HG03095 (cell line): ENCODE measurements around the gene DCST2.

Experiments used
- ATAC-seq: cut with Tn5 transposase; IDR thresholded peaks from one replicate; pipeline ENCODE4 v1.9.1; 2021; ENCODE audit warnings: moderate library complexity; ENCODE audit not compliant: unreplicated experiment

The DCST2 gene

DNA sequence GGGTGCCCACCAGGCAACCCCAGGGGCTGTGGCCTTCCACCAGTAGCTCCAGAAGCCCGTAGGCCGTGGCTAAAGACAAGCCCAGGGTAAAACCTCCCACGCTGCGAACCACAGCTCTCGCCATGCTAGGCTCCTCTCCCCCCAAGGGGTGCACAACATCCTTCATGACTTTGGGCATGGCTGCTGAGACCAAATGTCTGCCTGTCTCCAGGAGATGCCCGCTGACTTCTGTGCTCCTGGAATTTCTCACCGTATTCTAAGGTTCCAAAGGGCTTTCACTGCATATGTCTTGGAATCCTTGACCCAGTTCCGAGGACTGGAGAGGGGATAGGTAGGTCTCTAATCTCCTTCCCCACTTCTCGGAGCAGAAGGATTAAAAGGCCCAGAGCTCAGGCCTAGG is at the start of gene DCST2, which contains the start of gene DCST1:
Gene DCST2, minus strand, starts transcription at position 258 of the 400 bp plus-strand sequence. Its CDS starts 80 bp downstream, at position 178.
Gene DCST1, plus strand, starts transcription at position 301 of the 400 bp plus-strand sequence. CDS start 213 bp downstream, outside the sequence.
- ATAC-seq: no peak

- no peak for ATAC-seq
These were observed 49.5 kb upstream of the DCST2 start for GRCh38 chr1:155083052-155083541.

DNA sequence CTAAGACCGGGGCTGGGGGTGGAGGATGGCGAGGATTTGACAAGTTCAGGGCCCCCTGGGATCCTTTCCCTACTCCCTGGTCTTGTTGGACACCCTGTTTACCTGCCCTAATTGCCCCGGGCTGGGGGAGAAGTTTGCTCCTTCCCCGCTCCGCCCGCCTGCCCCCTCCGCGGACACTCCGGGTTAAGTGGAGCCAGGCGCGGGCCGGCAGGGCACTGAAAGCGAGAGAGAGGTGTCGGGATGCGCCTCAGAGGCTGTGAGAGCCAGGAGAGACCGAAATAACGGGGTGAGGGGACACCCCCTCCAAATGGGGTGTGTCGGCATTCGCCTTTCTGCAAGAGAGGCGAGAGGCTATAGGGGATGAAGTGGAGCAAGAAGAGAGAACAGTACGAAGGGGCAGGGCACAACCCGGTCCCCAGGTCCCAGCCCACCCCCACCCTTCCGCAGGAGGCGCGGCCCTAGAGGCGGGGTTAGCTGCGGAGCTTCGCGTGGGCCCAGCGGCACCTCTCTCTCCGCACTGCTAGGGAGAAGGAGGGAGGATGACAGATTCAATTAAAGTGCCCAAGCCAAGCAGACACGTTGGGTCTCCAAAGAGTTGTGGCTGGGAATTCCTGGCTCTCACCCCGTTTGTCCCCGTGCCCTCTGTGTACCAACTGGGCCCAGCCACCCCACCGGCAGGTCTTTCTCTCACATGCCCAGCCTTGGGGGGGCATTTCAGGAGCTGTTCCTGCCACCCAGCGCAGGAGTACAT is 48.9 kb upstream of the DCST2 start:
- no peak for ATAC-seq

DNA sequence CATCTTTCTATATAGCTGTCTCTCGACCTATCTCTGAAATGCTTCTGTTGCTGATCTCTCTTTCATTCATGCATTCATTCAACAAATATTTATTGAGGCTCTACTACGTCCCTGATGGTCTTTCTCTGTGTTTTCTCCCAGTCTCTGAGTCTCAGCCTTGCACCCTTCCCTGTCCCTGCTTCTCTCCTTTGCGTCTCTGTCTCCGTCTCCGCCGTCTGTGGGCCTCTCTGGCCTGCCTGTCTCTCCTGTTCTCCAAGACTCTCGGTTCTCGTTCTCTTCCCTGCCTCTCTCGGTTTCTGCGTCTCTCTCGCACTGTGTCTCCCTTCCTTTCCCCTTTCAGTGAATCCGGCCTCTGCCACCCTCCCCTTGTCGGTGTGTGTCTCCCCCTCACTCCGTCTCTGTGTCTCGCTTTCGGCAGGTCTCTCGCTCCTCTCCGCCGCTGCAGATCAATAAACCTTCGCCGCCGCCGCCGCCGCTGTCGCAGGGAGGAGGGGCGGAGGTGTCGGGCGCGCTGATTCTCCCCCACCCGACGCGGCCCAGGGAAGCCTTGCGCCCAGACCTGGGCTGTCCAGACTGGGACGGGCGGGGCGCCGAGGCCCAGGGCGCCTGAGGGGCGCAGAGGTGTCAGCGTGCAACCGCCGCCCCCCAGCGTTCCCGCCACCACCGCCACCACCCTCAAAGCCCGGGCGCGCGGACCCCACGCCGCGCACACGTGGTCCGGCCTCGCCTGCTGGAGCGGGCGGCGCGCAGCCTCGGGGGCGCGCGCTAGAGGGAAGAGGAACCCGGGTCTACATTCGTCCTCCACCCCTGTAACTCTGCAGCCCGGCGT is 48.1 kb upstream of the DCST2 start:
- no peak for ATAC-seq

GRCh38 chr1:155080312-155081228 is 47.0 kb upstream of the DCST2 start:
- ATAC-seq: no peak

- ATAC-seq: no peak
These were observed 46.1 kb upstream of the DCST2 start for GRCh38 chr1:155079487-155080311.

GRCh38 chr1:155079210-155079486 is 45.6 kb upstream of the DCST2 start:
- ATAC-seq: no peak

DNA sequence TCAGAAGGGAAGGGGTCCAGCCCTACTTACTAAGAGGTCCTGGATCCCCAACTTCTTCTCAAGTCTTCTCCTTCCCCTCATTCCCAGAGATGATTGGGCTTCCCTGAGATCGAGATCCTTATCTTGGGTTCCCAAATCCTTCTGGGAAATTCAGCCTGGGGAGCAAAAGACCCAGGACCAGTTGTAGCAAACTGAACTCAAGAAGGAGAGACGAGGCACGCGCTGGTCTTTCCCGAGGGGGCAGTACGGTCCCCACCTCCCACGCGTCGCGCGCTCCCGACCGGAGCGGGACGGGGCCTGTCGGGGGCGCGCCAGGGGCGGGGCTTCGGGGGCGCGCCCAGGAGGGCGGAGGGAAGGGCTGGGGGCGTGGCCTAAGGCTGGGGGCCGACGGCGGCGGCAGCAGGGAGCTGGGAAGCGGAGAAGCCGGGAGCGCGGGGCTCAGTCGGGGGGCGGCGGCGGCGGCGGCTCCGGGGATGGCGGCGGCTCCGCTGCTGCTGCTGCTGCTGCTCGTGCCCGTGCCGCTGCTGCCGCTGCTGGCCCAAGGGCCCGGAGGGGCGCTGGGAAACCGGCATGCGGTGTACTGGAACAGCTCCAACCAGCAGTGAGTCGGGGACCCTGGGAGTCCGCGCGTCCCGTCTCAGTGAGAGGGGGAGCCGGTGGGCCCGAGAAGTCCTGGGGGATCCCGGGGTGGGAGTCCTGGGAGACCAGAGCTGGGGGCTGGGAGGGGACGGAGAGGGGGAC is 45.1 kb upstream of the DCST2 start, which contains the start of gene EFNA3:
Gene EFNA3, plus strand, starts transcription at position 369 of the 741 bp plus-strand sequence. Its CDS starts 105 bp downstream, at position 474.
- ATAC-seq: no peak

GRCh38 chr1:155077758-155078445 is 44.3 kb upstream of the DCST2 start:
- ATAC-seq: no peak

DNA sequence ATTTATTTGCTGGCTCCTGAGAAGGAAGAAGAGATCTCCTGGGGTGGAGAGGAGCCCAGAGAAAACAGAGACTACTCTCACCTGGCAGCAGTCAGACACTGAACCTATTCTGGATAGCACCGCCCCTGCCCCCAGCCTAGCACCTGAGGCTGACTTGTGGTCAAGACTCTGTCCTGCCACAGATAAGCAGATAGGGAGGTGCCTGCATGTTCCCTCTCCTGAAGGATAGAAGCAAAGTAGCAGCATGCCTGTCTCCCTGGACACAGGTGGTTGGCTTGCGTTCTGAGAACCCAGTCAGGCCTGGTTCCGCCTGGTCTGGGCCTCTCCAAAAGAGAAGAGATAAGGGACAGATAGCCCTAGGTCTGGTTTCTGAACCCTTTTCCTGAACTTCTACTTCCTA is 43.8 kb upstream of the DCST2 start:
- ATAC-seq: no peak

- no peak for ATAC-seq
These were observed 42.8 kb upstream of the DCST2 start for GRCh38 chr1:155076371-155076770.

DNA sequence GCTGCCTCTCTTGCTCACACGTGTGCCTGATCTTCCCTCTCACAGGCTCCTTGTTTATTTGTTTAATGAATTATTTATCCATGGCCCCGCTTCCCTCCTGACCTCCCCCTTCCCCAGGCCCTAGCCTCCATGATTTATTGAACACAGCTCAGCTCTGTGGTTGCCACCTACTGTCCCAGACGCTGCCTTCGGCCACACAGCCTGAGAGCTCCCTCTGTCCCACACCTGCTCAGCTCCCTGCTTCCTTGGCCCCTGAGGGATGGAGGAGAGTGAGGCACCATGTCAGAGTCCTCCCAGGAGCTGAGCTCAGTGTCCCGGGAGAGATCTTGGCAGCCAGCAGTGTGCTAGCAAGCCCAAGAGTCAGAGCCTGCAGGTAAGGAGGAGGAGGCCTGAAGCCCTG is 42.0 kb upstream of the DCST2 start:
- no peak for ATAC-seq

DNA sequence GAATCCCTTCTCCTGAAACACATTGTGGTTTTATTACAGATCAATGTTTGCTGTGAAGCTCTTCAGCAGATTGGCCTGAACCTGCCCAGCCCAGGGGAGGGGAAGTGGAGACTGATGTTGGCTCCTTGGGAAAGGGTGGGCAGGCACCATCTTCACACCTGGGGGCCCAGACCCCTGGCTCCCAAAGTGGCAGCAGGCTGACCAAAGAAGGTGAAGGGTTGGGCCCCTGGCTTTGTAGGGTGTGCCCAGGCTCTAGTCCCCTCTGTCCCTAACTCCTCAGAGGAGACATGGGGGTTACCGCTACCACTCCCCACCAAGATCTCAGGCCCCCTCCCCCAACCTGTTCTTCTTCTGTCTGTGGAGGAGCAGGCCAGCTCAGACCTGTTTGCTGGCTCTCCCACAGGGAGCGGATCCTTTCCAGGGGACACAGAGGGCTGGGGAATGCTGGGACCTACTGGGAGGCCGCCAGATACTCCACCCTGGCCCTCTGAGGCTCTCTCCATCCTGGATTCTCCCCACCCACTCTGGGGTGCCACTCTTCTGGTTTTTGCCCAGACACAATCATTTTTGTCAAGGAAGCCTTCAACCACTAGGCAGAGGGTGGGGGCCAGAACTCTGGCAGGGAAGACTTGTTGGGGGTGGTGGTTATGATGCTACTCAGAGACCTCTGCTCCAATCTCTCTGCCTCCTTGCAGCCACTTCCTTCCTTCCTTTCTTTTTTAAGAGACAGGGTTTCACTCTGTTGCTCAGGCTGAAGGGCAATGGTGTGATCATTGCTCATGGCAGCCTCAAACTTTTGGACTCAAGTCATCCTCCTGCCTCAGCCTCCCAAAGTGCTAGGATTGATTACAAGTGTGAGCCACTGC is 40.0 kb upstream of the DCST2 start:
- ATAC-seq: no peak

GRCh38 chr1:155072531-155073289 is 39.1 kb upstream of the DCST2 start:
- ATAC-seq: no peak

GRCh38 chr1:155071701-155072100 is 38.1 kb upstream of the DCST2 start:
- ATAC-seq: no peak

DNA sequence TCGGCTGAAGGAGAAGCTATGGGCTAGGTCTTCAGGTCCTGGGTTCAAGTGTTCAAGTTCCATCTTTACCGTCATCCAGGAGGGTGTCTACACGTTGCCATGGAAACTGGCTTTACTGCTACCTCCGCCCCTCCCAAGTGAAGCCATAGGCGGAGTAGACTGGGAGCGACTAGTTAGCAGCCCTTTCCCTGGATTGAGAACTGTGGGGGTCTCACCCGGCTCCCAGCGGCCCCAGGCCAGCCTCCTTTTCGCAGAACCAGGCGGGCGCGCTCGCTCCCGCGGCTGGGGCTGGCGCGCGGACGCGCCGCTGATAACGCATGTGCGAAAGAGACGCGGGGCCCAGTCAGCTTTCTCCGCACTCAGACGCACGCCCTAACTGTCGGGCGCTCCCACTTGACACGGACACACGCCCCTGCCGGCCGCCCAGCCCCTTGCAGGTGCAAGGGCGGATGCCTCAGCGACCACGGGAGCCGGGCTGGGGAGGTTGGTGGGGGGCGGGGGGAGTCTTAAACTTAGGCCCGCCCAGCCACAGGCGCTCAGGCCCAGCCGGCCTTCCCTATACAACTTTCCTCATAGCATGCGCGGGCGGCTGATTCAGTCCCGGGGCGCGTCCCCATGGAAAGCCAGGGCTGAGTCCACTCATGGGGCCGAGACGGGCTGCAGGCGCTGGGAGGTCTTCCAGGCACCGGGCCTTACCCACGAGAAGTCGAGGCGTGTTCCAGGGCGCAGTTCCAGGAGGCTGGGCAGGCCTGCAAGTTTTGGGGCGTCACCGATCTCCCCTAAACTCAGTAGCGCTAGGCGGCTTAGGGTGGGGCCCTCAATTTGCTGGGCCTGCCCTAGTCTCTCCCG is 37.4 kb upstream of the DCST2 start:
- peak; percentile 54 for ATAC-seq
